HG02623 (cell line): ENCODE data around the gene TENT5C.

Source experiments
- ATAC-seq: cut with Tn5 transposase; IDR thresholded peaks from one replicate; pipeline ENCODE4 v1.9.1; 2021; ENCODE audit warnings: moderate library complexity; ENCODE audit not compliant: unreplicated experiment

The TENT5C gene

GRCh38 chr1:117674521-117675400 is 68.9 kb downstream of the TENT5C start:
- no peak for ATAC-seq

- ATAC-seq = no peak
Measured at GRCh38 chr1:117675907-117676430, 70.1 kb downstream of the TENT5C start.

DNA sequence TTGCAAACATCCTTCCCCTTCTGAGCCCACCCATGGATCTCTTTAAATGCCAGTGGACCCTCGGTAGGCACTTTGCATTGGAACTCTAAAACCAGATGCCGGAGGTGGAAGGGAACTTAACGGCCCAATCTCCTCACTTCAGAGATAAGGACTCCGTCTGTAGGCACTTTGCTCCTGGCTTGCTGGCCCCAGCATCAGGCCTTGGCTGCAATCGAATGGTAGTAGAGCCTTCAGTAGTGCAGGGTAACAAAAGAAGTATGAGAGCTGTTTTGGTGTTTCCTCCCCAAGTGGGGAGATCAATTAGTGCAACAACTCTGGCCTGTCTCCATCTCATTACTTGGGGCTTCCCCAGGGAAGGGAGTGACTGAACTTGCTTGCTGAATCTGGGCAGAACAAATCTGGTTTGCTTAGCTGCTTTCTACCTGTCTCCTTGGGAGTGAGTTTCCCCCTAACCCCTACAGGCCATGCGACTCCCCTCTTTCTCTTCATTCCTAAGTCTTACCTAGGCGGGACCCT is 70.8 kb downstream of the TENT5C start:
- no peak for ATAC-seq
